ENCODE measurements around the gene NDUFA8. TPM values are rescaled to one million over a fixed set of nuclear protein-coding genes. Genes with fewer than 3 reads are reported as not detected.
A peak's percentile ranks its signal among the peaks of the same experiment; 100 is the strongest.

NDUFA8 gene
- polyA plus RNA-seq, 6 donors from 2014 or later, result 40.4 to 80.5 (median 68.1) TPM

DNA sequence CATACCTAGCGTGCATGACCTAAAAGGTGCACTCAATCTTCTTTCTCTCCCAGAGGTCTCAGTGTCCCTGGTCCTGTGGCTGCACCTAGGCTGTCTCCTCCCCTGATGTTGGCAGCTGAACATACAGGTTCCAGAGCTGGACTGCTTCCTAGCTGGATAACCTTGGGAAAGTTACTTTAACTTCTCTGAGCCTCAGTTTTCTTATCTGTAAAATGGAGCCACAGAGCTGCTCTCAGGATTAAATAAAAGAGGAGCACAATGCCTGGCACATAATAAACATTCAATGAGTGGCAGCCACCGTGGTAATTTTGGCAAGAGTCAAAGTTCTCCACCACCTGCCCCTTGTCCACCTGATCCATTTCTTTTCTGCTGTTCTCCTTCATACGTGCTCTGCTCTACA is 14.1 kb upstream of the NDUFA8 start:
- H3K4me1 Mint-ChIP-seq, result no peaks in the 10 kb centered on the region
- H3K27me3 Mint-ChIP-seq, result peaks cover 36 to 62% (median 57%) of the 10 kb centered on the region in 3 donors
- H3K36me3 Mint-ChIP-seq, result no peaks in the 10 kb centered on the region
- H3K9me3 Mint-ChIP-seq, result peaks cover 0 to 9% (median 0%) of the 10 kb centered on the region in 7 donors
- H3K4me3 Mint-ChIP-seq, result no peak overlapping the region
- ATAC-seq (ENCODE audit: low read depth in 2 of 2) (no peak), DNase-seq (no peak)
- no peak overlapping the region for H3K27ac Mint-ChIP-seq

DNA sequence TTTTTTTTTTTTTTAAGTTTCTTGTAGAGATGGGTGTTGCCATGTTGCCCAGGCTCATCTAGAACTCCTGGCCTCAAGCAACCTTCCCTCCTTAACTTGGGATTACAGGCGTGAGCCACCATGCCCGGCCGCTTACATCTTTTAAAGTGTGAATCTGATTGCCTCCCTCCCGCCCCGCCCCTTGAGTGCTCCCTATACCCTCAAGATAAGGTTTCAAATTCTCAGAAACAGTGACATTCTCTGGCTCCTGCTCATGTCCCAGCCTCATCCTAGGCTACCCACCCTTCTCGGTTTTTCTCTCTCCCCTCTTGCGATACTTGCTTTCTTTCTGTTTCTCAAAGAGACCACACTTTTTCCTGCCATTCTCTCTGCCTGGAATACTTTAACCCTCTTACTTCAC is 12.6 kb upstream of the NDUFA8 start:
- Mint-ChIP-seq H3K9me3 (peaks cover 0 to 9% (median 0%) of the 10 kb centered on the region in 7 donors), H3K36me3 (peaks cover 0 to 8% of the 10 kb centered on the region in 2 donors), H3K27me3 (peaks cover 42 to 69% (median 65%) of the 10 kb centered on the region in 3 donors), H3K4me1 (no peaks in the 10 kb centered on the region), H3K27ac (no peak overlapping the region), H3K4me3 (no peak overlapping the region)
- DNase-seq (no peak), ATAC-seq (ENCODE audit: low read depth in 2 of 2) (no peak)

DNA sequence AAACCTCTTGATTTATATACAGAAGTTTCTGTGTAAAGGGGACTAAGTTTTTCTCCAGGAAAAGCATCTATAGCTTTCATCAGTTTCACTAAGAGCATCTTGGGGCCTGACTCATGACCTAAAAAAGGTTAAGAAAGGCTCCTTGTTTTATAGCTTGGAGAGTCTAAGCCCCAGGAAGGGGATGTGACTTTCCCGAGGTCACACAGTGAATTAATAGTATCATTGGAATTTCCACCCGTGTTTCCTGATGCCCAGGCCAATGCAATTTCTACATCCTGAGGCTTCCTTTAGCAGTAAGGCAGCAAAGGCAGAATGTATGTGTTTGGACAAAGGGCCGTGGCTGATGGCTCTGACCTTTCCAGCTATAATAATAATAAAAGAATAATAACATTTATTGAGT is 8.8 kb upstream of the NDUFA8 start:
- H3K4me1 Mint-ChIP-seq, result no peaks in the 10 kb centered on the region
- H3K27me3 Mint-ChIP-seq, result peaks cover 40 to 73% (median 62%) of the 10 kb centered on the region in 3 donors
- no peak for ATAC-seq (ENCODE audit: low read depth in 2 of 2)
- H3K9me3 Mint-ChIP-seq, result peaks cover 0 to 13% (median 1%) of the 10 kb centered on the region in 7 donors
- H3K27ac Mint-ChIP-seq, result no peak overlapping the region
- DNase-seq, result no peak
- H3K36me3 Mint-ChIP-seq, result peaks cover 0 to 8% of the 10 kb centered on the region in 2 donors
- no peak overlapping the region for H3K4me3 Mint-ChIP-seq

DNA sequence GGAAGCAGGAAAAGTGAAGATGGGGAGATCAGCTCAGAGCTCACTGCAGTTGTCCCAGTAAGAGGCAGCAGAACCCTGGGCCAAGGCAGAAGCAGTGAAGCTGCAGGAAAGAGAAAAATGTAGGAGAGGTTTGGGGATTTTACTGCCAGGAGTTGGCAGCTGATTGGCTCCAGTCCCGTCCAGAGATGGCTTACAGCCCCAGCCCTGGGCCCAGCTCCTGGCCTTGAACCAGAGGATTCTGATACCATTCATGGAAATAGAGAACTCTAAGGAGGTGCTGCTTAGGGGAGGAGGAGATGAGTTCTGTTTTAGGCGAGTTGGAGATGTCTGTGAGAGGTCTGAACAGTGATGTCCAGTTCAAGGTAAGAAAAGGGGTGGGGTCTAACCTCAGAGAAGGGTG is 4.7 kb upstream of the NDUFA8 start:
- DNase-seq, result no peak
- H3K9me3 Mint-ChIP-seq, result peaks cover 4 to 25% (median 10%) of the 10 kb centered on the region in 7 donors
- H3K27ac Mint-ChIP-seq, result no peak overlapping the region
- peaks cover 10 to 13% (median 11%) of the 10 kb centered on the region in 3 donors for H3K4me1 Mint-ChIP-seq
- no peak for ATAC-seq (ENCODE audit: low read depth in 2 of 2)
- H3K36me3 Mint-ChIP-seq, result peaks cover 0 to 8% of the 10 kb centered on the region in 2 donors
- H3K4me3 Mint-ChIP-seq, result no peak overlapping the region
- peaks cover 26 to 65% (median 61%) of the 10 kb centered on the region in 3 donors for H3K27me3 Mint-ChIP-seq

DNA sequence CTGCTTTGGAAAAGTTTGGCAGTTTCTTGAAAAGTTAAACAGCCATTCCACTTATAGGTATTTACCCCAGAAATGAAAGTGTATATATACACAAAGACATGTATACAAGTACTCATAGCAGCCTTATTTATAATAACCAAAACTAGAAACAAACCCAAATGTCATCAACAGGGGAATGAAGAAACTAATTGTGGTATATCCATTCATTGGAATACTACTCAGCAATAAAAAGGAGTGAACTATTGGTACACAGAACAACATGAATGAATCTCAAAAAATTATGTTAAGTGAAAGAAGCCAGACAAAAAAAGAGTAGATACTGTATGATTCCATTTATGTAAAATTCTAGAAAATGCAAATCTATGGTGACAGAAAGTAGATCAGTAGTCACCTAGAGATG is 2.8 kb upstream of the NDUFA8 start:
- Mint-ChIP-seq H3K9me3 (peaks cover 4 to 19% (median 8%) of the 10 kb centered on the region in 7 donors), H3K27ac (peak overlapping the region in 2 of 6 donors; percentile 23 to 24), H3K4me1 (peaks cover 21 to 28% (median 26%) of the 10 kb centered on the region in 3 donors), H3K27me3 (peaks cover 21 to 53% (median 52%) of the 10 kb centered on the region in 3 donors), H3K36me3 (peaks cover 0 to under 1% of the 10 kb centered on the region in 2 donors), H3K4me3 (no peak overlapping the region)
- DNase-seq (no peak), ATAC-seq (ENCODE audit: low read depth in 2 of 2) (no peak)

DNA sequence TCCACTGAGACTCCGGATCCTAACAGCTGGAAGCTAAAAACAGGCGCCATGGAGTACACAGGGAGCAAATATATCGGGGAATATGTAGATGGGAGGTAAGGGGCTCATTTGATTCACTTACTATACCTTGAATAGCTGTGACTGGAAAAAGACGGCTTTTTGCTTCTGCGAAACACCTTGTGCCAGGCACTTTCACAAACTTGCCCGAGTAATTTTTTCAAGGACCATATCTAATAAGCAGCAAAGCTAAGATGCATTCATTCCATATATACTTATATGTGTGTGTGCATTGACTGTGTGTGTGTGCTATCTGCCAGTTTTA is 307 bp upstream of the NDUFA8 start:
- Mint-ChIP-seq H3K4me3 (peak overlapping the region; percentile 93 to 99 (median 97)), H3K36me3 (no peaks in the 10 kb centered on the region), H3K4me1 (peaks cover 30 to 38% (median 34%) of the 10 kb centered on the region in 3 donors), H3K27ac (peak overlapping the region; percentile 94 to 98 (median 96)), H3K9me3 (peaks cover 4 to 17% (median 8%) of the 10 kb centered on the region in 7 donors), H3K27me3 (peaks cover 20 to 39% (median 36%) of the 10 kb centered on the region in 3 donors)
- no peak for ATAC-seq (ENCODE audit: low read depth in 2 of 2)
- no peak for DNase-seq

DNA sequence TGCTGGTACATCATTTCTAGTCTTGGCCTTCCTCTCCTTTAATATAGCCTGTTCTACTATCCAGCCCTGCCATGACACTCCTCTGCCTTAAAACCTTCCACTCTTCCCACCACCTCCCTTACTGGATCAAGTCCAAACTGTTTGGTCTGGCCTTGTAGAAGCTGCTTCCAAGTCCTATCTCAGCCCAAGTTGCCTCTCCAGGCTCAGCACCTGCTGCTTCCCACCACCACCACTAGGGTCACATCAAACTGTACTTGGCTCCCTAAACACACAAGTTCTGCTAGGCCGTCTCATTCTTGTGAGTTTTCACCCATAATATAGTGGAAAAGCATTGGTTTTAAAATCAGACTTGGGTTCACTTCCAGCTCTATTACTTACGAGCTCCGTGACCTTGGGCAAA is 1.4 kb downstream of the NDUFA8 start:
- DNase-seq, result peak; percentile 20
- Mint-ChIP-seq H3K27me3 (peaks cover 5 to 22% (median 19%) of the 10 kb centered on the region in 3 donors), H3K9me3 (peaks cover 4 to 11% (median 8%) of the 10 kb centered on the region in 7 donors), H3K27ac (peak overlapping the region in 2 of 6 donors; percentile 22 to 63), H3K4me1 (peaks cover 34 to 48% (median 47%) of the 10 kb centered on the region in 3 donors), H3K4me3 (peak overlapping the region in 5 of 8 donors; percentile 1 to 96 (median 44)), H3K36me3 (no peaks in the 10 kb centered on the region)
- peak in 1 of 2 donors; percentile 17 for ATAC-seq (ENCODE audit: low read depth in 2 of 2)

DNA sequence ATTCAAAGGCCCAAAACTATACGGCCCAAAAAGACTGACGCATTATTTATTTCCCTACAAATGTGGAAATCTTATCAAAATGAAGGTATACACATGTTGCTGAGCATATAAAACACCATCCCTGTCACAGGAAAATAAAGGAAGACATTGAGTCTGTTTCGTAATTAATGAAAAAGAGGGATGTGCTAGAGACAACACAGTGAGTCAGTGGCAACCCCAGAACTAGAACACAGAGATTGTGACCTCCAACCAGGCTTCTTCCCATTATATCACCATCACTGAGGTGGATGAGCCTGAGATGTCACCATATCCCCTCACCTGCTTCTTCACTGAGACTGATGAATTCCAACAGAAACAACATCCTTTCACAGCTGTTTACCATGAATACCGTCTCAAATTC is 3.8 kb downstream of the NDUFA8 start:
- ATAC-seq (ENCODE audit: low read depth in 2 of 2) (no peak), DNase-seq (no peak)
- H3K36me3 Mint-ChIP-seq, result no peaks in the 10 kb centered on the region
- H3K4me3 Mint-ChIP-seq, result no peak overlapping the region
- peaks cover 0 to 4% (median 2%) of the 10 kb centered on the region in 3 donors for H3K27me3 Mint-ChIP-seq
- no peaks in the 10 kb centered on the region for H3K9me3 Mint-ChIP-seq
- peaks cover 36 to 50% (median 48%) of the 10 kb centered on the region in 3 donors for H3K4me1 Mint-ChIP-seq
- peak overlapping the region in 1 of 6 donors; percentile 63 for H3K27ac Mint-ChIP-seq

DNA sequence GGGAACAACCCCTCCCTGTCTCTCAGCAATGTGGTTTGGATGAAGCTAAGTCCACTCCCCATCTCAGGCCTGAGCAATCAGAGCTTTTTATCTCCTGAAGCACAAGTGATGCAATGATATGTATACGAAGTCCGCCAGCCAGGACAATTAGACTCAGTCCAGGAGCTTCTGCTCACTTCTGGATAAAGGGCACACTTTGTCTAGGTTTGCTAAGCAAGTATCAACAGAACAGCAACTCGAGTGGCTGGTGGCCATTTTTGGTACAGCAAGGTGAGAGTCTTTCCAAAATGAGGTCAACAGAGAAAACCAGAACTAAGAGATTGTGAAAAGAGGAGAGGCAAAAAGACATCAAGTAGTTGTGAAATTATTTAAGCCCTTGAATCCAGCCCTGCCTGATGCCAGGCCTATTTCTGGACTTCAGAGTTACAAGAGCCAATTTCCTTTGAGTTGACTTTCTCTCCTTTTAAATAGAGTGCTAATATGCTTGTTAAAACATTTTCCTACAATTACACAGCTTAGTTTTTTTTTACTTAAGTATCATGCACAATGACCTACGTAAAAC is 8.2 kb downstream of the NDUFA8 start:
- no peaks in the 10 kb centered on the region for H3K27me3 Mint-ChIP-seq
- no peak for ATAC-seq (ENCODE audit: low read depth in 2 of 2)
- DNase-seq, result no peak
- no peak overlapping the region for H3K4me3 Mint-ChIP-seq
- peak overlapping the region in 1 of 6 donors; percentile 39 for H3K27ac Mint-ChIP-seq
- H3K36me3 Mint-ChIP-seq, result peaks cover 0 to 10% of the 10 kb centered on the region in 2 donors
- H3K9me3 Mint-ChIP-seq, result no peaks in the 10 kb centered on the region
- peaks cover 6 to 21% (median 15%) of the 10 kb centered on the region in 3 donors for H3K4me1 Mint-ChIP-seq

DNA sequence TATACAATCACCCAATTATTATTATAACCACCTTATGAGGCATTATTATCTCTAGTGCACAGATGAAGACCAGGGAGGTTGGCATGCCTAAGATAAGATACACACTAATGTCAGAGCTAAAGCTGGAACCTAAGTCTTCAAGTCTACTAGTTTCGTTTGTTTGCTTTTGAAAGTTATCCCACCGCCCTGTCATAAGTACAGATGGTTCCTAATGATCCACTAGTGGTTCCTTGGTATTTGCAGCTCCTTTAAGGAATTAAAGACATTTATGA is 14.1 kb downstream of the NDUFA8 start:
- Mint-ChIP-seq H3K36me3 (peaks cover 24 to 31% of the 10 kb centered on the region in 2 donors), H3K27ac (no peak overlapping the region), H3K4me3 (no peak overlapping the region), H3K9me3 (no peaks in the 10 kb centered on the region), H3K27me3 (no peaks in the 10 kb centered on the region), H3K4me1 (peaks cover 0 to 4% (median 0%) of the 10 kb centered on the region in 3 donors)
- ATAC-seq (ENCODE audit: low read depth in 2 of 2) (no peak), DNase-seq (no peak)

DNA sequence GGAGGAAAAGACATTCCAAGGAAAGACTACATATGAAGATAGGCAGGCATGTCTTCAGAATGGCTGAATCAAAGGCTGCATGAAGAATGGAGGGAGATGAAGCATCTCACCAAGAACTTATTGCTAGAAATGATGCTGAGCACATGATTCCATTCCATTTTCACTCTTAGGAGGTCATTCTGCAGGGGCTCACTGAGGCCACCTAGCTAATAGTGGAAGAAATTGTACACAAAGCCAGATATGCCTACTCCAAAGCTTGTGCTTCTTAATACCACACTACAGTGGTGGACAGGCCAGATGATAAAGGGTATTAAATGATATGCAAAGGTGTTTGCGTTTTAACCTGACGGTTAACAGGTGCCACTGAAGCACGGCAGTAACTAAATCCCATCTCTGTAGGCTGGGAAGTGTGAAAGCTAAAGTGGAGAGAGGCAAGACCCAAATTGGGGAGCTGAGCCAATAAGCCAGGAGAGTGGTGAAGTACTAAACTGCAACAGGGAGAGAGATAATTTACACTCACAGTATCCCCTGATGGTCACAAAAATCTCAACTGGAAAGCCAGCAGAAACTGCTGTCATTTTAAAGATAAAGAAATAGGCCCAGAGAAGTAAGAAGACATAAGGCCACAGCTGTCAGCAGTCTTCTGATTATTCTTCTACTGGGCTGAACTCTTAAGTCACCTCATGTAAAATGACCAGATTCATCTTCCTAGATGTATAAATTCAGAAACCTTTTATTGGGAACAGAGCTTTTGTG is 14.6 kb downstream of the NDUFA8 start:
- Mint-ChIP-seq H3K36me3 (peaks cover 24 to 31% of the 10 kb centered on the region in 2 donors), H3K4me3 (no peak overlapping the region)

DNA sequence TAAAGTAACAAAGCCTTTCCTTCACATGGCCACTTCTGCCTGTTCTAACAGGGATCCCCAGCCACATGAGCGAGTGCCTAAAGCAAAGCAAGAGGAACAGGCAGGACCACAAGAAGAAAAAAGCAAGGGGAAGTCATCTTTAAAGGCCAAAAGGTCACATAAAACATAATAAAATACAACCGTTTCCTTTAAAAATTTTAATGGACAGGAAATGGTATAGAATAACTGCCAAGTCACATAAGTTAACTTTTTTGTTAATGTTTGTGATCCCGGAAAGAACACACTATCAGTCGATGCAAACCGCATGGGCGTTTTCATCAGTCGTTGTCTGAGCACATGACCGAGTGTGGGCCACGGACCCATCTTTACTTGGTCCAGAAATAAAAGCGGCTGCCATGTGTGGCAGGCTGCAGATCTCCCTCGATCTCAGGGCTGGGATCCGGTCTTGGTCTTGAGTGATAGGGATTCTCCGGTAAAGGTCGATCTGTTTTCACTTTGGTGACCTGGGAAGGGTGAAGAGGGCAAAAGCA is 15.6 kb downstream of the NDUFA8 start:
- H3K27me3 Mint-ChIP-seq, result no peaks in the 10 kb centered on the region
- H3K36me3 Mint-ChIP-seq, result peaks cover 24 to 31% of the 10 kb centered on the region in 2 donors
- H3K4me1 Mint-ChIP-seq, result peaks cover 0 to 4% (median 0%) of the 10 kb centered on the region in 3 donors
- no peak for ATAC-seq (ENCODE audit: low read depth in 2 of 2)
- H3K9me3 Mint-ChIP-seq, result no peaks in the 10 kb centered on the region
- H3K4me3 Mint-ChIP-seq, result no peak overlapping the region
- DNase-seq, result no peak
- H3K27ac Mint-ChIP-seq, result no peak overlapping the region

More for the DNA sequence above, 14.6 kb downstream of the NDUFA8 start:
- Mint-ChIP-seq H3K27me3 (no peaks in the 10 kb centered on the region), H3K9me3 (no peaks in the 10 kb centered on the region), H3K4me1 (peaks cover 0 to 4% (median 0%) of the 10 kb centered on the region in 3 donors), H3K27ac (no peak overlapping the region)
- no peak for ATAC-seq (ENCODE audit: low read depth in 2 of 2)
- no peak for DNase-seq

DNA sequence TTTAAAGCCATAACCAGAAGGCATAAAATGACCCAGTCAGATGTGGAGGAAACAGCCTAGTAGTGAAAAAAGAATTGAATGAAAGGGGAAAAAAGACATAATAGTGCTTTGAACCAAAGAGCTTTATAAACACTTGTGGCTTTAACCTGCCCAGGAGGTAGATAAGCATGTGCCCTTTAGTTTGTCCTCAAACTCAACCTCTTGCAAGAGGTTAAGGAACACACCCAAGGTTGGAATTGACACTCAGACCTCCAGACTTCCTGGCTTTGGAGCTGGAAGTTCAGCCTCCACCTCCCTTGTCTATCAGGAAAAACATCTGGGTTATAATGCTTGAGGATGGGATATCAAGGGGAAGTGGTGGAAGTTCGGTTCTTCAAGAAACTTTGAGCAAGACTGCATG is 16.3 kb downstream of the NDUFA8 start:
- Mint-ChIP-seq H3K27me3 (no peaks in the 10 kb centered on the region), H3K36me3 (peaks cover 24 to 31% of the 10 kb centered on the region in 2 donors), H3K9me3 (no peaks in the 10 kb centered on the region), H3K4me3 (no peak overlapping the region), H3K4me1 (peaks cover 0 to 4% (median 0%) of the 10 kb centered on the region in 3 donors), H3K27ac (no peak overlapping the region)
- ATAC-seq (ENCODE audit: low read depth in 2 of 2) (no peak), DNase-seq (no peak)

DNA sequence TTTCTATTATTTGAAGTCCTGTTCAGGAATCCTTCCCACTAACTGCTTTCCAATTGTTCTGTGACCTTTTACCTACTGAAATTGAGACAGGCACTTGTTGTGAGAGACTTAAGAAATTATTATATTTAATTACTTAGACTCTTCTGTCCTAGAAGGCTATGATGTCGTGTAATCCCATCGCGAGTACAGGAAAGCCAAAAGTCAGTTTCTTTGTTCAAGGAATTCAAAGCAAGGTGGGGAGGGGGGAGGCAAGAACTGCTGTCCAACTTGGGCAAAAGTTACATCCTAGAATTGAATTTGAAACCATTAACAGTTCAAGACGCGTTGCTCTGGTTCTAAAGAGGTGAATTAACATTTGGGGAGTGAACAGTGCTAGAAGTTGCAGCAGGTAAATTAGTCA is 17.9 kb downstream of the NDUFA8 start:
- Mint-ChIP-seq H3K36me3 (peaks cover 24% of the 10 kb centered on the region in 2 donors), H3K4me1 (peaks cover 0 to 4% (median 0%) of the 10 kb centered on the region in 3 donors), H3K9me3 (no peaks in the 10 kb centered on the region), H3K27ac (peak overlapping the region in 1 of 6 donors; percentile 44), H3K27me3 (no peaks in the 10 kb centered on the region), H3K4me3 (no peak overlapping the region)
- DNase-seq, result no peak
- ATAC-seq (ENCODE audit: low read depth in 2 of 2), result no peak
